ENCODE results near the gene STOML2.
"Not testable (repeated sequence)": the region's sequence is repeated elsewhere in the genome, so short reads cannot be mapped to it uniquely, and the experiment has no call there.

Gene STOML2

GRCh38 chr9:35102769-35103659, at the start of gene STOML2:
Gene STOML2, minus strand, starts transcription at chr9:35103131. Its CDS starts 37 bp downstream, at chr9:35103094.
- peak within 1 kb of the TSS; percentile 77 for H3K4me3 ChIP-seq
- TF ChIP-seq CTCF (IDR thresholded peaks at IDR 0.05), result no peak
- DNase-seq (ENCODE audit: low spot score), result peak; percentile 97
- peak within 1 kb of the TSS; percentile 77 to 87 for H3K27ac ChIP-seq

- H3K4me3 ChIP-seq; DNase-seq (ENCODE audit: low spot score); H3K27ac ChIP-seq: not testable (repeated sequence)
These were observed 45.1 kb upstream of the STOML2 start for GRCh38 chr9:35147941-35148563.

- no peak overlapping the region for H3K27ac ChIP-seq
- H3K4me3 ChIP-seq, result no peak overlapping the region
- no peak for DNase-seq (ENCODE audit: low spot score)
- no peak for TF ChIP-seq CTCF (IDR thresholded peaks at IDR 0.05)
These were observed 39.1 kb upstream of the STOML2 start for GRCh38 chr9:35142037-35142436.

- H3K27ac ChIP-seq, result no peak overlapping the region
- H3K4me3 ChIP-seq, result no peak overlapping the region
- no peak for DNase-seq (ENCODE audit: low spot score)
These were observed 37.2 kb upstream of the STOML2 start for GRCh38 chr9:35140093-35140492.

GRCh38 chr9:35136866-35137265, 33.9 kb upstream of the STOML2 start:
- no peak for DNase-seq (ENCODE audit: low spot score)
- Histone ChIP-seq H3K27ac (no peak overlapping the region), H3K4me3 (no peak overlapping the region)
- TF ChIP-seq CTCF (IDR thresholded peaks at IDR 0.05), result no peak

More at GRCh38 chr9:35140093-35140492, 37.2 kb upstream of the STOML2 start:
- TF ChIP-seq CTCF (IDR thresholded peaks at IDR 0.05), result no peak

GRCh38 chr9:35135988-35136387, 33.1 kb upstream of the STOML2 start:
- DNase-seq (ENCODE audit: low spot score), result no peak
- Histone ChIP-seq H3K4me3 (no peak overlapping the region), H3K27ac (no peak overlapping the region)
- TF ChIP-seq CTCF (IDR thresholded peaks at IDR 0.05), result no peak

GRCh38 chr9:35134920-35135319, 32.0 kb upstream of the STOML2 start:
- no peak for DNase-seq (ENCODE audit: low spot score)
- no peak overlapping the region for H3K4me3 ChIP-seq

More at GRCh38 chr9:35134920-35135319, 32.0 kb upstream of the STOML2 start:
- H3K27ac ChIP-seq, result no peak overlapping the region
- no peak for TF ChIP-seq CTCF (IDR thresholded peaks at IDR 0.05)

Data from coronary artery (tissue), 2 donors.